PFSK-1 (cell line): ENCODE measurements around the gene CYB561A3.

Experiments
- FOXP2 ChIP-seq: optimal IDR thresholded peaks from 2 replicates; pipeline ENCODE3; 2011; ENCODE audit warnings: borderline replicate concordance, control low read depth, inconsistent platforms; ENCODE audit not compliant: insufficient read depth; ENCODE audit errors: extremely low read length, extremely low read depth
- POLR2AphosphoS5 ChIP-seq: IDR thresholded peaks from 2 replicates; pipeline ENCODE4 v1.6.1; 2012; ENCODE audit warnings: low read depth, mild to moderate bottlenecking, control low read depth, low read length, moderate library complexity
- SIN3A ChIP-seq: IDR thresholded peaks from 2 replicates; pipeline ENCODE4 v1.6.1; 2012; ENCODE audit warnings: mild to moderate bottlenecking, low read length, moderate library complexity, borderline replicate concordance; ENCODE audit not compliant: insufficient read depth
- TAF1 ChIP-seq: IDR thresholded peaks from 2 replicates; pipeline ENCODE4 v1.6.1; 2012; ENCODE audit warnings: low read length, control low read depth, borderline replicate concordance; ENCODE audit not compliant: insufficient read depth
- TF ChIP-seq, protein P1 (sequence below), 2 experiments: IDR thresholded peaks; 2 replicates each; pipeline versions ENCODE4 v1.6.1 to v1.8.0; 2011 to 2012; ENCODE audit warnings: low read depth in 2 of 2, low read length in 2 of 2, control low read depth in 1 of 2, inconsistent platforms in 1 of 2, mild to moderate bottlenecking in 1 of 2, moderate library complexity in 1 of 2; ENCODE audit not compliant: insufficient read depth in 1 of 2

DNA sequence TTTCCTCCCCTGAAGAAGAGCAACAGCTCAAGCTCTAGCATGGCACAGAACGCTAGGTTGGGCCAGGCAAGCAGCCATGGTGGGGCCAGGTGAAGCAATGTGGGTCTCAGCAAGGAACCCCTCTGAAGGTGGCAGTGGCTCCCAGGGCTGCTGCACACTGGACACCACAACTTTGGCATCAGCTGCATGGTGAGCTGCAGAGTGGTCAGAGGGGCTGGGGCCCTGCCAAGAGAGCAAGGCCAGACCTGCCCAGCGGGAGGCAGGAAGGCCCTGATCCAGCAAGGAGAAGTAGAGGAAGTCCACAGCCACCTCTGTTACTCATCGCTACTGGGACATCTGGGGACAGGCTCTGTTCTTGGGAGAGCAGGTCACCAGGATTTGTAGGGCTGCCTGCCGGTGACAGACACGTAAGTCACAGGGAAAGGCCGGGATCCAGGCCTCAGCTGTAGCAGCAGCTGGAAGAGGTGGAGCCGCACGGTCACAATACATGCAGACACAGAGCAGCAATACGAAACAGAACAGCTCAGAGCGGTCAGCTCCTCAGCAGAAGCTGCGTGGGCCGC lies 12.4 kb downstream of the CYB561A3 start:
- TF ChIP-seq POLR2AphosphoS5 (no peak), TAF1 (no peak), SIN3A (no peak), FOXP2 (no peak)
- TF ChIP-seq, protein P1, sequence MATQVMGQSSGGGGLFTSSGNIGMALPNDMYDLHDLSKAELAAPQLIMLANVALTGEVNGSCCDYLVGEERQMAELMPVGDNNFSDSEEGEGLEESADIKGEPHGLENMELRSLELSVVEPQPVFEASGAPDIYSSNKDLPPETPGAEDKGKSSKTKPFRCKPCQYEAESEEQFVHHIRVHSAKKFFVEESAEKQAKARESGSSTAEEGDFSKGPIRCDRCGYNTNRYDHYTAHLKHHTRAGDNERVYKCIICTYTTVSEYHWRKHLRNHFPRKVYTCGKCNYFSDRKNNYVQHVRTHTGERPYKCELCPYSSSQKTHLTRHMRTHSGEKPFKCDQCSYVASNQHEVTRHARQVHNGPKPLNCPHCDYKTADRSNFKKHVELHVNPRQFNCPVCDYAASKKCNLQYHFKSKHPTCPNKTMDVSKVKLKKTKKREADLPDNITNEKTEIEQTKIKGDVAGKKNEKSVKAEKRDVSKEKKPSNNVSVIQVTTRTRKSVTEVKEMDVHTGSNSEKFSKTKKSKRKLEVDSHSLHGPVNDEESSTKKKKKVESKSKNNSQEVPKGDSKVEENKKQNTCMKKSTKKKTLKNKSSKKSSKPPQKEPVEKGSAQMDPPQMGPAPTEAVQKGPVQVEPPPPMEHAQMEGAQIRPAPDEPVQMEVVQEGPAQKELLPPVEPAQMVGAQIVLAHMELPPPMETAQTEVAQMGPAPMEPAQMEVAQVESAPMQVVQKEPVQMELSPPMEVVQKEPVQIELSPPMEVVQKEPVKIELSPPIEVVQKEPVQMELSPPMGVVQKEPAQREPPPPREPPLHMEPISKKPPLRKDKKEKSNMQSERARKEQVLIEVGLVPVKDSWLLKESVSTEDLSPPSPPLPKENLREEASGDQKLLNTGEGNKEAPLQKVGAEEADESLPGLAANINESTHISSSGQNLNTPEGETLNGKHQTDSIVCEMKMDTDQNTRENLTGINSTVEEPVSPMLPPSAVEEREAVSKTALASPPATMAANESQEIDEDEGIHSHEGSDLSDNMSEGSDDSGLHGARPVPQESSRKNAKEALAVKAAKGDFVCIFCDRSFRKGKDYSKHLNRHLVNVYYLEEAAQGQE (IDR thresholded peaks at IDR 0.05; ENCODE audit: insufficient read depth in 1 of 2, low read depth in 2 of 2, low read length in 2 of 2), result no peak
